OCI-LY7 (cell line): ENCODE results near the gene EIF3A. TPM values are rescaled to one million over a fixed set of nuclear protein-coding genes. Genes with fewer than 3 reads are reported as not detected.

Source experiments
- BruUV-seq: library from RNA; stranded (reverse); fragments of 400-500 nt; replicated peaks from 2 replicates; lab custom pipeline; 2021; lab: Mats Ljungman, UMichigan
- CTCF ChIA-PET: fragments of 300-600 bp; sonication (Branson Sonifier 250); formaldehyde crosslinking; loops from one replicate; lab custom pipeline; 2022; ENCODE audit warnings: antibody characterized with exemption; ENCODE audit not compliant: unreplicated experiment; lab: Charles Lee
- POLR2A ChIA-PET: fragments of 300-600 bp; sonication (Branson Sonifier 250); formaldehyde crosslinking; loops from one replicate; lab custom pipeline; 2022; ENCODE audit warnings: antibody characterized with exemption; lab: Charles Lee
- DNase-seq: peaks from one replicate; pipeline ENCODE4 v3.0.0-alpha.2; 2015; ENCODE audit warnings: low spot score
- H2AFZ ChIP-seq: fragments of 200-600 bp; sonication (generic), shearing (Covaris generic); 2 replicates; pipeline ENCODE4 v1.6.1; 2014; ENCODE audit warnings: mild to moderate bottlenecking, antibody characterized with exemption, low read length, moderate library complexity
- H3K27ac ChIP-seq: fragments of 200-600 bp; sonication (generic); 2 replicates; pipeline ENCODE4 v1.5.1; 2014; ENCODE audit warnings: mixed run types, low read depth, mild to moderate bottlenecking, moderate library complexity, low read length, inconsistent platforms; ENCODE audit not compliant: poor library complexity, severe bottlenecking
- H3K36me3 ChIP-seq: fragments of 200-600 bp; sonication (generic); 2 replicates; pipeline ENCODE4 v1.6.1; 2014; ENCODE audit warnings: mild to moderate bottlenecking, antibody characterized with exemption, low read length, moderate library complexity, mixed read lengths; ENCODE audit not compliant: insufficient read depth
- H3K4me1 ChIP-seq: fragments of 200-600 bp; sonication (generic); 2 replicates; pipeline ENCODE4 v1.5.1; 2014; ENCODE audit warnings: mild to moderate bottlenecking, low read length; ENCODE audit not compliant: insufficient read depth, poor library complexity, severe bottlenecking
- H3K4me2 ChIP-seq: fragments of 200-600 bp; sonication (generic); 2 replicates; pipeline ENCODE4 v1.6.1; 2014; ENCODE audit warnings: mild to moderate bottlenecking, low read length
- H3K4me3 ChIP-seq: fragments of 200-600 bp; sonication (generic); 2 replicates; pipeline ENCODE4 v1.5.1; 2014; ENCODE audit warnings: mild to moderate bottlenecking, low read depth, low read length; ENCODE audit not compliant: poor library complexity, severe bottlenecking
- H3K79me2 ChIP-seq: fragments of 200-600 bp; sonication (generic); 2 replicates; pipeline ENCODE4 v1.6.1; 2016; ENCODE audit warnings: low read depth, mild to moderate bottlenecking, low read length, moderate library complexity, mixed read lengths; ENCODE audit not compliant: insufficient read depth
- H3K9me2 ChIP-seq: fragments of 200-600 bp; sonication (generic); 2 replicates; pipeline ENCODE4 v1.6.1; 2016; ENCODE audit warnings: mild to moderate bottlenecking, low read length, mixed read lengths; ENCODE audit not compliant: insufficient read depth
- H3K9me3 ChIP-seq: fragments of 200-600 bp; sonication (generic); 2 replicates; pipeline ENCODE4 v1.6.1; 2014; ENCODE audit warnings: mild to moderate bottlenecking, mixed run types, low read length, mixed read lengths
- H4K20me1 ChIP-seq: fragments of 200-600 bp; sonication (generic); 2 replicates; pipeline ENCODE4 v1.6.1; 2014; ENCODE audit warnings: mild to moderate bottlenecking, antibody characterized with exemption, low read length, moderate library complexity, mixed read lengths; ENCODE audit not compliant: insufficient read depth
- CTCF ChIP-seq: fragments of 200-600 bp; sonication (generic); conservative IDR thresholded peaks from 2 replicates; pipeline ENCODE4 v1.5.1; 2014; ENCODE audit warnings: mild to moderate bottlenecking, antibody characterized with exemption, low read length, moderate library complexity, mixed read lengths
- EZH2phosphoT487 ChIP-seq: fragments of 200-600 bp; sonication (generic); IDR thresholded peaks from 2 replicates; pipeline ENCODE4 v1.6.1; 2018; ENCODE audit warnings: low read depth, borderline replicate concordance, mild to moderate bottlenecking, mixed run types, antibody characterized with exemption, low read length, moderate library complexity, mixed read lengths
- intact Hi-C: fragments of 100-400 bp; cut with micrococcal nuclease; formaldehyde crosslinking; loops from one replicate; pipeline ENCODE4 v1.10.0; 2022; ENCODE audit not compliant: unreplicated experiment
- total RNA-seq, 2 experiments: library from RNA; depleted of rRNA in 1 of 2; stranded (reverse); fragments of >200 nt in 1 of 2; shearing (Covaris generic) in 1 of 2; gene quantifications; 2 replicates each; pipeline ENCODE4 v1.2.3, GENCODE V29; 2014 to 2022

EIF3A gene
- total RNA-seq, 2 experiments from 2014 or later: 83.0 to 171 TPM

DNA sequence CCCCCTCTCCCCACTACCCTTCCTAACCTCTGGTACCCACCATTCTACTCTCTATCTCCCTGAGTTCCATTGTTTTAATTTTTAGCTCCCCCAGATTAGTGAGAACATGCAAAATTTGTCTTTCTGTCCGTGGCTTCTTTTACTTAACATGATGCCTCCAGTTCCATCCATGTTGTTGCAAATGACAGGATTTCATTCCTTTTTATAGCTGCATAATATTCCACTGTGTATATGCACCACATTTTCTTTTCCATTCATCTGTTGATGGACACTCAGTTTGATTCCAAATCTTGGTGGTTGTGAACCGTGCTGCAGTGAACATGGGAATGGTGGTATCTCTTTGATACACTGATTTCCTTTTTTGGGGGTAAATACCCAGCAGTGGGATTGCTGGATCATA lies 45.3 kb upstream of the EIF3A start:
- no TSS peak for BruUV-seq
- Histone ChIP-seq H3K27ac (no peak overlapping the region), H4K20me1 (no peaks in the 10 kb centered on the region), H3K4me2 (no peak overlapping the region), H3K4me1 (peaks cover 7% of the 10 kb centered on the region), H2AFZ (no peak overlapping the region), H3K9me2 (no peaks in the 10 kb centered on the region), H3K9me3 (no peaks in the 10 kb centered on the region), H3K79me2 (no peaks in the 10 kb centered on the region), H3K4me3 (no peak overlapping the region), H3K36me3 (peaks cover 64% of the 10 kb centered on the region)
- POLR2A ChIA-PET: interaction anchor here (0.6 to 1.0 kb wide), 2 partner anchors 35 to 79 kb away, joined by 3 read pairs; no protein-coding TSS in a partner anchor
- no peak for TF ChIP-seq EZH2phosphoT487
- no peak for TF ChIP-seq CTCF
- intact Hi-C loops: no loop called here
- no peak for DNase-seq
- CTCF ChIA-PET: no interaction called here

GRCh38 chr10:119120875-119121274 lies 40.3 kb upstream of the EIF3A start:
- POLR2A ChIA-PET: interaction anchor here (0.7 to 1.0 kb wide), 3 partner anchors 10 to 26 kb away, joined by 4 to 7 read pairs (median 4); no protein-coding TSS in a partner anchor

More at GRCh38 chr10:119120875-119121274, 40.3 kb upstream of the EIF3A start:
- TF ChIP-seq CTCF (no peak), EZH2phosphoT487 (no peak)
- peak overlapping the region; percentile 71 for H3K4me2 ChIP-seq
- peak overlapping the region; percentile 39 for H3K4me3 ChIP-seq
- CTCF ChIA-PET: no interaction called here
- peaks cover 45% of the 10 kb centered on the region for H3K36me3 ChIP-seq
- intact Hi-C loops: loop anchor here (2.0 kb wide), 1 partner anchor 34 kb away; no protein-coding TSS in a partner anchor
- peaks cover 19% of the 10 kb centered on the region for H3K4me1 ChIP-seq
- H2AFZ ChIP-seq: peak overlapping the region; percentile 78; the same call in 1 of the 2 replicates
- H3K79me2 ChIP-seq: no peaks in the 10 kb centered on the region
- H3K27ac ChIP-seq: peak overlapping the region; percentile 75
- H3K9me2 ChIP-seq: no peaks in the 10 kb centered on the region
- BruUV-seq: no TSS peak
- no peaks in the 10 kb centered on the region for H3K9me3 ChIP-seq
- no peak for DNase-seq
- no peaks in the 10 kb centered on the region for H4K20me1 ChIP-seq
